Stimulated activated CD4-positive, alpha-beta T cell treated with anti-CD3 and anti-CD28 coated beads, Interleukin-1b, Interleukin-23, amount 100 ng/mL, for 24 hours (primary cell): ENCODE results near the gene TMEM101.
"Not testable (repeated sequence)": the region's sequence is repeated elsewhere in the genome, so short reads cannot be mapped to it uniquely, and the experiment has no call there.

ENCODE experiments used
- DNase-seq, 4 experiments: peaks; one replicate each; pipeline ENCODE4 v3.0.0-alpha.2; 2020; ENCODE audit warnings: low read depth in 4 of 4, low spot score in 1 of 4

Gene TMEM101

DNA sequence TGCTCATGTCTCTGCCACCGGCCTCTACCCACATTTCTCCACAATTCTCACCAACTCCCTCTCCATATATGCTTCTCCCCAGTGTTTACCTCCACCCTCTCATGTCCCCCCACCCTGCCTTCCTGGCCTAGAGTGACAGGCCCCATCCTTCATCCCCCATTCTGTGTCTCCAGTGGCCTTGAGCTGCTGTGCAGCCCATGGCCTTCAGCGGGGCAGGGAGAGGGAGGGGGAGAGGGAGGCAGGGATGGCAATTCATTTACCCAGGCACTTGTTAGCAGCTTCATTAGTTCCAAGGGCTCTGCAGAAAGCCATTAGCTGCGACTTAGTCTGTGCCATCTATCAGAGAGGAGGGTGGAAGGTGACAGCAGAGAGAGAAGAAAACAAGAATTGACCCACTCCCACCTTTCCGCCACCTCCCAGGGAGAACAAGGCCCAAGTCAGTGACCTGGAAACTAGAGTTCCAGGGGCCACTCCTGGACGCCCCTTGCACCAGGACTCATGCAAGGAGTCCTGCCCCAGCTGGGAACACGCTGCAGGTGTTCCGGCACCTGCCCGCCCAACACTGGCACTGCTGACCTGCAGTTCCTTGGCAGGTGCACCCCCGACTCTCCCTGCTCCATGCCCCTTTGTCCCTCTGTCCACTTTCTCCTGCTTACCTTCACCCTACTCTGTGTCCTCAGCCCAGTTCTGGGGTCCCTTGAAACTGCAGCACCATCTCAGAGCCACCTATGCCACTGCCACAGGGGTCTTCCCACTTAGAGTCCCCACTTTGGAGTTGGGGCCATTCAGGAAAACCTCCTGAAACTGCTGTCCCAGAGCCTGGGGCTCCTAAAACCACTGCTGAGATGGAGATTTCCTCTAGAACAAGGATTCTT, 37.6 kb downstream of the TMEM101 start:
- DNase-seq = no peak

- no peak for DNase-seq
Measured at GRCh38 chr17:43975898-43976297, 38.9 kb downstream of the TMEM101 start.

DNA sequence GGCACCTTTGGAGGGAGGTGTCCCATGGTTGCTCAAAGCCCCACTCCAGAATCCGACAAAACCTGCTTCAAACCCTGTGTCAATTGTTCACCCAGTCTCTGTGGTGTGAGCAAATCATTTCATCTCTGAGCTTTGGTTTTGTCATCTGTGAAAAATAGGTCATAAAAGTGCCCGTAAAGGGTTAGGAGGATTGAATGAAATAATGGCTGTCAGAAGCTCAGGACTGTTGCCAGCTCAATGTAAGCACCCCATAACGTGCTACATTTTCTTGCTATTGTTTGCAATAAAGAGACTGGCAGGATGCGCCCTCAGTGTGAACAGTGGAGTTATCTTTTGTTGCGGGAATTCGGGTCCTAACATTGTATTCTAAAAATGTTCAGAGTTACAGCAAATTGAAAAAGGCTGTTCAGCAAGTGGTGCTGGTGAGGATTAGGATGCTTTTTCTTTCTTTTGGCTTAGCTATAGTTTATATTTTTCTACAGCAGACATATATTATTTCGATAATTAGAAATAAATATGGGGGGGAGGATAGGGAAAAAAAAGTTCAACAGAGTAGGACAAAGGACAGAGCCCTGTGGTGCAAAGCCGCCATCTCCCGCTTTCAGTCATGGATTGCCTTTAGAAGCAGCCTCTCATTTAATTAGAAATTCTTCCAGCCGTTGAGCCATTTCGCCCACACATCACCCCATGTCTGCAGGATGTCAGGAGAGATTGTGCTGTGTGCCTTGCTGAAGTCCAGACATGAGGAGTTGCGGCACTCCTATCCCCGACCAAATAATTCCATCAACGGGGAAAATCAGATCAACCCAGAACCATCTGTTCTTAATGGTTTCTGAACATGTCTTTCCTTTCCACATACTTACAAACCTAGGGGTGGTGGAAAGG, 40.1 kb downstream of the TMEM101 start:
- no peak for DNase-seq

DNA sequence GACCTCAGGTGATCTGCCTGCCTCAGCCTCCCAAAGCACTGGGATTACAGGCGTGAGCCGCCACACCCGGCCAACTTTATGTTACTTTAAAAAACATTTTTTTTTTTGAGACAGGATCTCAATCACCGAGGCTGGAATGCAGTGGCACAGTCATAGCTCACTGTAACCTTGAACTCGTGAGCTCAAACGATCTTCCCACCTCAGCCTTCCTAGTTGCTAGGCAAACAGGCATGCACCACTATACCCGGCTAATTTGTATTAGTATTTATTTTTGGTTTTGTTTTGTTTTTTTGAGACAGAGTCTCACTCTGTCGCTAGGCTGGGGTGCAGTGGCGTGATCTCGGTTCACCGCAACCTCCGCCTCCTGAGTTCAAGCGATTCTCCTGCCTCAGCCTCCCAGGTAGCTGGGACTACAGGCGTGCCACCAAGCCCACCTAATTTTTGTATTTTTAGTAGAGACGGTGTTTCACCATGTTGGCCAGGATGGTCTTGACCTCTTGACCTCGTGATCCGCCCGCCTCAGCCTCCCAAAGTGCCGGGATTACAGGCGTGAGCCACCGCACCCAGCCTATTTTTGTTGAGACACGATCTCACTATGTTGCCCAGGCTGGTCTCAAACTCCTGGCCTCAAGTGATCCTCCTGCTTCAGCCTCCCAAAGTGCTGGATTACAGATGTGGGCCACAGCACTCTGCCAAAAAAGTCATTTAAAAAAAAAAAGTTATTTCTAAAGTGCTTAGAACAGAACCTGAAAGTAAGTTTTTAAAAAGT, 42.1 kb downstream of the TMEM101 start:
- not testable (repeated sequence) for DNase-seq

DNA sequence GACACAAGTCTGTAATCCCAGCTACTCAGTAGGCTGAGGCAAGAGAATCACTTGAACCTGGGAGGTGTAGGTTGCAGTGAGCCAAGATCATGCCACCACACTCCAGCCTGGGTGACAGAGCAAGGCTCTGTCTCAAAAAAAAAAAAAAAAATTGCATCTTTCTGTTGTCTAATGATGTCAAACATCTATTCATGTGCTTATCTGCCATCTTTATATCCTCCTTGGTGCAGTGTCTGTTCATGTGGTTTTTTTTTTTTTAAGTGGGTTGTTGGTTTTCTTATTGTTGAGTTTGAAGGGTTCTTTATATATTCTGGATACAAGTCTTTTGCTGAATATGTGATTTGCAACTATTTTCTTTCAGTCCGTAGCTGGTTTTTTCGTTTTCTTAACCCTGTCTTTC, 43.3 kb downstream of the TMEM101 start:
- DNase-seq = not testable (repeated sequence)

DNA sequence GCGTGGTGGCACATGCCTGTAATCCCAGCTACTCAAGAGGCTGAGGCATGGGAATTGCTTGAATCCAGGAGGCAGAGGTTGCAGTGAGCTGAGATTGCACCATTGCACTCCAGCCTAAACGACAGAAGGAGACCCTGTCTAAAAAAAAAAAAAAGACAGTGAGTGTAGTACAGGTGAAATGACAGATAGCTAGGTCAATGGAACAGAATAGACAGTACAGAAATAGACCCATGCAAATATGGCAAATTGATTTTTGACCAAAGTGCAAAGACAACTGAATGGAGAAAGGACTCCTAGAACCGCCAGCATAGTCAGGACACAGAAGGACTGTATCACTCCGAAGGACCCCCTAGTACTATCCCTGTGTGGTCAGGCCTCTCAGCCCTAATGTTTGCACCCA, 44.4 kb downstream of the TMEM101 start:
- no peak for DNase-seq

DNA sequence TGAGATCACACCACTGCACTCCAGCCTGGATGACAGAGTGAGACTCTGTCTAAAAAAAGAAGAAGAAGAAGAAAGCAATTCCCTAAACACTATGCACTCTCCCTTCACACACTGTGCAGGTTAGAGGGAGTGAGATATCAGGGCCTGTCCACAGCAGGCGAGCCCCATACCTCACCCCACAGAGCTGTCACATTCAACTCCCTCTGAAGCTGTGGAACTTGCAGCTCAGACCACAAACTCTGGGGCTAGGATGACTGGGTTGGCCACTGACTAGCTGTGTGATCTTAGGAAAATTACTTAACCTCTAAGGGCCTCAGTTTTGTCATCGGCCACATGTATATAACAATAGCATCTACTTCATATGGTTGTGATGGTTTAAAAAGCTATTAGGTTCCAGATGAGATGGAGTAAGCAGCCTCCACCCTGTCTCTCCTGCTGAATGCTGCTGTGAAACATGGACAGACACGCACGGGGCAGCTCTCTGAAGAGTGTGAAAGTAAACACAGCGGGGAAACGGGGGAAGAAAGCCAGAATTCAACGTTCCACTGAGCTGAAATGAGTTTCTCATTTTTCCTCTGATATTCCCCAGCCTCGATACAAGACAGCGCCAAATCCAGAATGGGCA, 47.4 kb downstream of the TMEM101 start:
- no peak for DNase-seq

DNA sequence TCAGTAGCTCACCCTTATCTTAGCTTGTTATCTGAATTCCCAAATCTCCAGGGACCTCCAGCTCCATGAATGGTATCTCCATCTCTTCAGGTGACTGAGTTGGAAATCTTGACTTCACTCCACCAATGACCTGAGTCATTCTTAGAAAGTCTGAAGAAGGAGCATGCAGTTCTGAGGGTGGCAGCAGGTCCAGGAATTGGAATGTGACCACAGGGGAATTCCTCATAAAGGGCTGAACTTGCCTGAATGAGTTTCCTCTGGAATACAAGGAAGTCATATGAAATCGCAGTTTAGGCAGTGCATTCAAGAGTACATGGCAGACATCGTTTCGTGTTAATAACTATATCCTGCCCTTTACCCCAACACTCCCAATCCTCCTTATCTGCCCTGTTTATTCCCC, 48.5 kb downstream of the TMEM101 start:
- no peak for DNase-seq

- no peak for DNase-seq
Measured at GRCh38 chr17:43962479-43962878, 52.3 kb downstream of the TMEM101 start.

- no peak for DNase-seq
Measured at GRCh38 chr17:43961954-43962353, 52.8 kb downstream of the TMEM101 start.

GRCh38 chr17:43961292-43961691, 53.5 kb downstream of the TMEM101 start:
- not testable (repeated sequence) for DNase-seq
